MM.1S (cell line): ENCODE data around the gene LAX1.

Experiments used
- CTCF ChIP-seq: fragments of 300-600 bp; sonication (generic); IDR thresholded peaks from 2 replicates; pipeline ENCODE4 v1.5.1; 2016; ENCODE audit warnings: antibody characterized with exemption, low read length, mixed read lengths
- EZH2 ChIP-seq: fragments of 300-600 bp; sonication (generic); optimal IDR thresholded peaks from 2 replicates; pipeline ENCODE3; 2017; ENCODE audit warnings: low read depth, mild to moderate bottlenecking, antibody characterized with exemption, low read length, mixed read lengths
- EZH2phosphoT487 ChIP-seq: fragments of 300-600 bp; sonication (generic); IDR thresholded peaks from 2 replicates; pipeline ENCODE4 v1.6.1; 2018; ENCODE audit warnings: antibody characterized with exemption, low read length

DNA sequence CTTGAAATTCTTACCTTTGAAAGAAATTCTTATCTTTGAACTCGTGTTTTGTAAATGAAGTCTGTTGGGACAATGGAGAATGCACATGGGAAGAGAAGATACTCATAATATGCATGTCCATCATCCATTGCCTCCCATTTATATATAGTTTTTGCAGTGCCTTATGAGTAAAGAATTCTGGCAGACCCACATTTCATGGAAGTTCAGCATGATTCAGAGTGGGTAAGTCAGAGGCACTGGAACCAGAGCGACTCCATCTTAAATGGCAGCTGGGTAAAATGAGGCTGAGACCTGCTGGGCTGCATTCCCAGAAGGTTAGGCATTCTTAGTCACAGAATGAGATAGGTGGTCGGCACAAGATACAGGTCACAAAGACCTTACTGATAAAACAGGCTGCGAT is 13.8 kb downstream of the LAX1 start:
- TF ChIP-seq CTCF, result no peak
- no peak for TF ChIP-seq EZH2
- TF ChIP-seq EZH2phosphoT487, result no peak
